SK-N-MC (cell line): ENCODE results near the gene NHSL1.

ENCODE experiments used
- EZH2 ChIP-seq: fragments of 200-600 bp; sonication (generic); IDR thresholded peaks from one replicate; pipeline ENCODE4 v1.6.1; 2017; ENCODE audit warnings: antibody characterized with exemption
- FOXP2 ChIP-seq: optimal IDR thresholded peaks from 2 replicates; pipeline ENCODE3; 2011; ENCODE audit warnings: mild to moderate bottlenecking, moderate library complexity; ENCODE audit not compliant: insufficient read depth; ENCODE audit errors: extremely low read length, control extremely low read depth
- POLR2AphosphoS5 ChIP-seq: IDR thresholded peaks from 2 replicates; pipeline ENCODE4 v1.6.1; 2012; ENCODE audit warnings: mild to moderate bottlenecking, low read depth, low read length, borderline replicate concordance

GRCh38 chr6:138533667-138534066, 34.4 kb upstream of the NHSL1 start:
- TF ChIP-seq EZH2 (no peak), POLR2AphosphoS5 (no peak), FOXP2 (no peak)
